Immature natural killer cell (primary cell): ENCODE data around the gene CACNG6. TPM values are rescaled to one million over a fixed set of nuclear protein-coding genes. Genes with fewer than 3 reads are reported as not detected.
A peak's percentile ranks its signal among the peaks of the same experiment; 100 is the strongest.

ENCODE experiments used
- DNase-seq, 3 donors: peaks; one replicate each; pipeline ENCODE4 v3.0.0; 2022; ENCODE audit warnings: mixed read lengths in 1 of 3
- H3K27ac Mint-ChIP-seq, 6 donors: one replicate each; pipeline ENCODE4 v1.8.0; 2020; ENCODE audit warnings: mixed read lengths in 6 of 6, mild to moderate bottlenecking in 5 of 6, inconsistent platforms in 4 of 6, moderate library complexity in 3 of 6
- H3K27me3 Mint-ChIP-seq, 3 donors: one replicate each; pipeline ENCODE4 v1.8.0; 2020 to 2021; ENCODE audit warnings: low read depth in 3 of 3, mild to moderate bottlenecking in 3 of 3, mixed read lengths in 3 of 3, moderate library complexity in 3 of 3, inconsistent platforms in 1 of 3
- H3K36me3 Mint-ChIP-seq, 3 donors: one replicate each; pipeline ENCODE4 v1.8.0; 2020; ENCODE audit warnings: mixed read lengths in 3 of 3, inconsistent platforms in 2 of 3, mild to moderate bottlenecking in 2 of 3
- H3K4me1 Mint-ChIP-seq, 2 donors: one replicate each; pipeline ENCODE4 v1.8.0; 2020; ENCODE audit warnings: inconsistent platforms in 2 of 2, mild to moderate bottlenecking in 2 of 2, mixed read lengths in 2 of 2, moderate library complexity in 1 of 2
- H3K4me3 Mint-ChIP-seq, 5 donors: one replicate each; pipeline ENCODE4 v1.8.0; 2020; ENCODE audit warnings: mild to moderate bottlenecking in 5 of 5, mixed read lengths in 5 of 5, inconsistent platforms in 3 of 5, moderate library complexity in 3 of 5
- H3K9me3 Mint-ChIP-seq, 6 donors: one replicate each; pipeline ENCODE4 v1.8.0; 2020; ENCODE audit warnings: mild to moderate bottlenecking in 6 of 6, mixed read lengths in 6 of 6, inconsistent platforms in 4 of 6, moderate library complexity in 3 of 6
- polyA plus RNA-seq, 3 donors: library from polyadenylated mRNA; unstranded; fragments of 300-500 nt; fragmentation: Illumina TruSeq; gene quantifications; one replicate each; pipeline ENCODE4 v1.2.3, GENCODE V29; 2021

The CACNG6 gene
- polyA plus RNA-seq, 3 donors from 2014 or later = not detected

- peaks cover 11 to 32% (median 22%) of the 10 kb centered on the region in 3 donors for H3K27me3 Mint-ChIP-seq
- DNase-seq = no peak
- H3K4me1 Mint-ChIP-seq = peaks cover 32 to 34% of the 10 kb centered on the region in 2 donors
- peaks cover 0 to 22% (median 4%) of the 10 kb centered on the region in 6 donors for H3K9me3 Mint-ChIP-seq
- H3K4me3 Mint-ChIP-seq = peak overlapping the region; percentile 17 to 68 (median 68)
- no peak overlapping the region for H3K27ac Mint-ChIP-seq
- H3K36me3 Mint-ChIP-seq = peaks cover 7 to 8% (median 7%) of the 10 kb centered on the region in 3 donors
Measured at GRCh38 chr19:53978975-53979801, 12.2 kb upstream of the CACNG6 start.

DNA sequence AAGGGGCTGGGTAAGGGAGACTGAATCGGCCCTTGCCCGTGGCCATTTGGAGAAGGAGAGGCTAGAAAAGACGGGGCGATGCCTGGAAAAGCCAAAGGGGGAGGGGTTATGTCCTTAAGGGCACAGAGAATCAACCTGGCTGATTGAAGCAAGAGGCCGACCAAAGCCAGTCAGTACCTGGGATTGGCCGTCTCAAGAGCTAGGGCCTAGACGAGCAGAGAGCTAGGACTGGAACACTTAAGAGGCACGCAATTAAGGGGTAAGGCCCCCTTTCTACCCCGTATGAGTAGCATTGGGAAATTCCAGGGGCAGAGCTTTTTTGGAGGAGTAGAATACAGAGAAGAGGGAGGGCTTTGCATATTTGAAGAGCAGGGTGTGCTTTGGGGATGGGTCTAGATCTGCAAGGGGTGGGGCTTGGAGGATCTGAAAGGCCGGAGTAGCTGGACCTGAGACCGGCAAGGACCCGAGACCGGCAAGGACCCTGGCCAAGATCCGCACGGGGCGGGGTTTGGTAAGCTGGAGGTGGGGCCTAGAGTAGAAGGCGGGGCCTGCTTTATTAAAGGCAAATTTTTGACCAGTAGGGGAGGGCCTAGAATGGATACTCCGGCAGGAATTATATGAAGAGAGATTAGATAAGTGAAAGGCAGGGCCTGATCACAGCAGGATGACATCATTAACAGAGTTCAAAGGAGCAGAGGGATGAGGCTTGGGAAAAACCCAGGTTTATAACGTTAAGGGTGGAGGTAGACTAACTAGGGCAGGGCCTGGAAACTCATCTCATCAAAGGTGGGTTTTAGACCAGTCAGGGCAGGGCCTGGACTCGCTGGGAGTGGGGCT is 10.7 kb upstream of the CACNG6 start:
- H3K27me3 Mint-ChIP-seq = peaks cover 11 to 30% (median 22%) of the 10 kb centered on the region in 3 donors
- no peak for DNase-seq
- H3K4me3 Mint-ChIP-seq = peak overlapping the region; percentile 23 to 73 (median 58)
- H3K36me3 Mint-ChIP-seq = peaks cover 7 to 8% (median 7%) of the 10 kb centered on the region in 3 donors
- H3K27ac Mint-ChIP-seq = peak overlapping the region in 1 of 6 donors; percentile 34
- H3K4me1 Mint-ChIP-seq = peaks cover 32 to 34% of the 10 kb centered on the region in 2 donors
- peaks cover 0 to 22% (median 4%) of the 10 kb centered on the region in 6 donors for H3K9me3 Mint-ChIP-seq

- DNase-seq = no peak
- Mint-ChIP-seq H3K9me3 (peaks cover 0 to 22% (median 4%) of the 10 kb centered on the region in 6 donors), H3K27me3 (peaks cover 11 to 23% (median 22%) of the 10 kb centered on the region in 3 donors), H3K36me3 (peaks cover 7 to 8% (median 7%) of the 10 kb centered on the region in 3 donors), H3K27ac (no peak overlapping the region), H3K4me1 (peaks cover 32 to 34% of the 10 kb centered on the region in 2 donors), H3K4me3 (peak overlapping the region; percentile 27 to 73 (median 67))
Measured at GRCh38 chr19:53981376-53981951, 10.0 kb upstream of the CACNG6 start.

DNA sequence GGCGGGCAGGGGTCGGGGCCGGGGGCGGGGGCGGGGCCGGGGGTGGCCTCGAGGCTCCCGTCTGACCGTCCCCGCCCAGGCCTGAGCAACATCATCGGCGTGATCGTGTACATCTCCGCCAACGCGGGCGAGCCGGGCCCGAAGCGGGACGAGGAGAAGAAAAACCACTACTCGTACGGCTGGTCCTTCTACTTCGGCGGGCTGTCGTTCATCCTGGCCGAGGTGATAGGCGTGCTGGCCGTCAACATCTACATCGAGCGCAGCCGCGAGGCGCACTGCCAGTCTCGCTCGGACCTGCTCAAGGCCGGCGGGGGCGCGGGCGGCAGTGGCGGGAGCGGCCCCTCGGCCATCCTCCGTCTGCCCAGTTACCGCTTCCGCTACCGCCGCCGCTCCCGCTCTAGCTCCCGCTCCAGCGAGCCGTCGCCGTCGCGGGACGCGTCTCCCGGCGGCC is 9.4 kb upstream of the CACNG6 start:
- Mint-ChIP-seq H3K4me3 (peak overlapping the region in 1 of 5 donors; percentile 21), H3K4me1 (peaks cover 32 to 34% of the 10 kb centered on the region in 2 donors), H3K36me3 (peaks cover 7 to 8% (median 7%) of the 10 kb centered on the region in 3 donors), H3K27ac (no peak overlapping the region), H3K9me3 (peaks cover 0 to 22% (median 4%) of the 10 kb centered on the region in 6 donors), H3K27me3 (peaks cover 11 to 23% (median 22%) of the 10 kb centered on the region in 3 donors)
- DNase-seq = no peak

- peaks cover 28 to 32% of the 10 kb centered on the region in 2 donors for H3K4me1 Mint-ChIP-seq
- H3K9me3 Mint-ChIP-seq = peaks cover 0 to 19% (median 4%) of the 10 kb centered on the region in 6 donors
- H3K27me3 Mint-ChIP-seq = peaks cover 8 to 20% (median 19%) of the 10 kb centered on the region in 3 donors
- H3K36me3 Mint-ChIP-seq = peaks cover 5 to 8% (median 7%) of the 10 kb centered on the region in 3 donors
- H3K27ac Mint-ChIP-seq = no peak overlapping the region
- DNase-seq = peak in 1 of 3 donors; percentile 4
- no peak overlapping the region for H3K4me3 Mint-ChIP-seq
Measured at GRCh38 chr19:53982611-53983010, 8.8 kb upstream of the CACNG6 start.

- Mint-ChIP-seq H3K27ac (no peak overlapping the region), H3K36me3 (peaks cover 4 to 8% (median 7%) of the 10 kb centered on the region in 3 donors), H3K4me3 (no peak overlapping the region)
Measured at GRCh38 chr19:53983457-53984289, 7.8 kb upstream of the CACNG6 start.

DNA sequence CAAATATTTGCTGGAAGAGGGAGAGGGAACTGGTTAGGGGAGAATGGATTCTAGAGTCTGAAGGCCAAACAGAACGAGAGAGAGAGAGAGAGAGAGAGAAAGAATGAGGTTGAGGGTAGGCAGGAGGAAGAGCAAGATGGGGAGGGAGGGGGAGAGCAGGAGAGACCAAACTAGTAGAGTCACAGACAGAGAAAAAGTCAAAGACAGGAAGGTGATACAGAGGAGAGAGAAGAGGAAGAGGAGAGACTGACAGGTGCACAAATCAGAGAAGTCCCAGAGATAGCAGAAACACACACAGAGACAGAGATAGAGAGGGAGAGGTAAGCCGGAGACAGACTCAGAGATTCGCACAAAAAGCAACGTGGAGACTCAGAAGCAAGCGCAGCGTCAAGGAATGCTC is 5.6 kb upstream of the CACNG6 start:
- H3K4me1 Mint-ChIP-seq = peaks cover 5 to 7% of the 10 kb centered on the region in 2 donors
- H3K27me3 Mint-ChIP-seq = peaks cover 3 to 14% (median 8%) of the 10 kb centered on the region in 3 donors
- H3K27ac Mint-ChIP-seq = no peak overlapping the region
- H3K36me3 Mint-ChIP-seq = no peaks in the 10 kb centered on the region
- H3K4me3 Mint-ChIP-seq = no peak overlapping the region
- DNase-seq = no peak
- H3K9me3 Mint-ChIP-seq = peaks cover 0 to 4% (median under 1%) of the 10 kb centered on the region in 6 donors

More at GRCh38 chr19:53983457-53984289, 7.8 kb upstream of the CACNG6 start:
- no peak for DNase-seq
- Mint-ChIP-seq H3K4me1 (peaks cover 23 to 25% of the 10 kb centered on the region in 2 donors), H3K27me3 (peaks cover 3 to 20% (median 18%) of the 10 kb centered on the region in 3 donors), H3K9me3 (peaks cover 0 to 15% (median 2%) of the 10 kb centered on the region in 6 donors)

GRCh38 chr19:53988981-53989380 is 2.5 kb upstream of the CACNG6 start:
- peaks cover 0 to 5% of the 10 kb centered on the region in 2 donors for H3K4me1 Mint-ChIP-seq
- no peak for DNase-seq
- H3K27ac Mint-ChIP-seq = no peak overlapping the region
- peaks cover 0 to 2% (median 0%) of the 10 kb centered on the region in 6 donors for H3K9me3 Mint-ChIP-seq
- H3K36me3 Mint-ChIP-seq = no peaks in the 10 kb centered on the region
- no peak overlapping the region for H3K4me3 Mint-ChIP-seq
- peaks cover under 1 to 15% (median 12%) of the 10 kb centered on the region in 3 donors for H3K27me3 Mint-ChIP-seq

GRCh38 chr19:53989600-53990533 is 1.6 kb upstream of the CACNG6 start:
- Mint-ChIP-seq H3K9me3 (peaks cover 0 to 2% (median 0%) of the 10 kb centered on the region in 6 donors), H3K36me3 (no peaks in the 10 kb centered on the region), H3K27ac (no peak overlapping the region), H3K4me1 (peaks cover 0 to 5% of the 10 kb centered on the region in 2 donors), H3K4me3 (no peak overlapping the region), H3K27me3 (peaks cover 2 to 18% (median 17%) of the 10 kb centered on the region in 3 donors)
- DNase-seq = no peak

GRCh38 chr19:53992211-53992610 is 774 bp downstream of the CACNG6 start:
- peaks cover 2 to 28% (median 20%) of the 10 kb centered on the region in 3 donors for H3K27me3 Mint-ChIP-seq
- DNase-seq = no peak
- peaks cover 0 to 2% (median 0%) of the 10 kb centered on the region in 6 donors for H3K9me3 Mint-ChIP-seq
- H3K27ac Mint-ChIP-seq = no peak overlapping the region
- H3K4me1 Mint-ChIP-seq = peaks cover 0 to 5% of the 10 kb centered on the region in 2 donors
- peak overlapping the region in 4 of 5 donors; percentile 10 to 47 (median 19) for H3K4me3 Mint-ChIP-seq
- no peaks in the 10 kb centered on the region for H3K36me3 Mint-ChIP-seq

DNA sequence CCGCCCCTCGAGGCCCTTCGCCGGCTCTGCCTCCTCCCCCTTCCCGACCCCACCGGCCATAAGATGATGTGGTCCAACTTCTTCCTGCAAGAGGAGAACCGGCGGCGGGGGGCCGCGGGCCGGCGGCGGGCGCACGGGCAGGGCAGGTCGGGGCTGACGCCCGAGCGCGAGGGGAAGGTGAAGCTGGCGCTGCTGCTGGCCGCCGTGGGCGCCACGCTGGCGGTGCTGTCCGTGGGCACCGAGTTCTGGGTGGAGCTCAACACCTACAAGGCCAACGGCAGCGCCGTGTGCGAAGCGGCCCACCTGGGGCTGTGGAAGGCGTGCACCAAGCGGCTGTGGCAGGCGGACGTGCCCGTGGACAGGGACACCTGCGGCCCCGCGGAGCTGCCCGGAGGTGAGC is 1.4 kb downstream of the CACNG6 start:
- no peak for DNase-seq
- Mint-ChIP-seq H3K4me3 (no peak overlapping the region), H3K4me1 (peaks cover 0 to 5% of the 10 kb centered on the region in 2 donors), H3K36me3 (no peaks in the 10 kb centered on the region), H3K27ac (no peak overlapping the region), H3K9me3 (peaks cover 0 to 2% (median 0%) of the 10 kb centered on the region in 6 donors), H3K27me3 (peaks cover 2 to 28% (median 23%) of the 10 kb centered on the region in 3 donors)
